Thoracic aorta (tissue), 2 donors: ENCODE measurements around the gene CEP112. TPM values are rescaled to one million over a fixed set of nuclear protein-coding genes. Genes with fewer than 3 reads are reported as not detected.

Experiments used
- ATAC-seq: fragments of 150-250 bp; one replicate; pipeline ENCODE4 v1.8.0; 2017; ENCODE audit warnings: low read depth; ENCODE audit not compliant: insufficient number of reproducible peaks, low FRiP score
- DNase-seq: peaks from one replicate; pipeline ENCODE4 v3.0.0-alpha.2; 2020; ENCODE audit warnings: low spot score
- H3K27ac ChIP-seq, 2 donors: fragments of 200-600 bp; sonication (generic); 1 replicate in 1 of 2; 2 replicates in 1 of 2; pipeline ENCODE4 v1.5.1; 2016; ENCODE audit warnings: mild to moderate bottlenecking in 2 of 2, moderate library complexity in 2 of 2
- H3K27me3 ChIP-seq: fragments of 200-600 bp; sonication (generic); replicated peaks from 2 replicates; pipeline ENCODE4 v1.6.0; 2016; ENCODE audit warnings: mild to moderate bottlenecking; ENCODE audit not compliant: insufficient read depth
- H3K36me3 ChIP-seq: fragments of 200-600 bp; sonication (generic); one replicate; pipeline ENCODE4 v1.5.1; 2016
- H3K4me1 ChIP-seq, 2 donors: fragments of 200-600 bp; sonication (generic); 1 replicate in 1 of 2; 2 replicates in 1 of 2; pipeline versions ENCODE4 v1.5.1 to v1.6.0; 2016; ENCODE audit warnings: low read depth in 2 of 2, mild to moderate bottlenecking in 1 of 2; ENCODE audit not compliant: control insufficient read depth in 1 of 2
- H3K4me3 ChIP-seq: fragments of 200-600 bp; sonication (generic); 2 replicates; pipeline ENCODE4 v1.5.1; 2016; ENCODE audit warnings: mild to moderate bottlenecking
- H3K9me3 ChIP-seq: fragments of 200-600 bp; sonication (generic); 2 replicates; pipeline ENCODE4 v1.5.1; 2016
- CTCF ChIP-seq: fragments of 200-600 bp; sonication (generic); IDR thresholded peaks from one replicate; pipeline ENCODE4 v1.5.1; 2019; ENCODE audit warnings: antibody characterized with exemption
- total RNA-seq, 2 donors: library from RNA; depleted of rRNA; stranded (reverse); fragments of >200 nt; gene quantifications; one replicate each; pipeline versions ENCODE4 v1.1.0 to v1.2.3, GENCODE V29; 2016

CEP112 gene
- total RNA-seq, 2 donors from 2014 or later, result 13.4 to 19.0 TPM

- no peak for DNase-seq
- Histone ChIP-seq H3K9me3 (no peaks in the 10 kb centered on the region), H3K36me3 (no peaks in the 10 kb centered on the region), H3K27ac (no peak overlapping the region), H3K4me3 (no peak overlapping the region), H3K4me1 (no peaks in the 10 kb centered on the region), H3K27me3 (no peaks in the 10 kb centered on the region)
- ATAC-seq, result no peak
- TF ChIP-seq CTCF, result no peak
Observed at GRCh38 chr17:65677932-65678331, 514.0 kb downstream of the CEP112 start.

DNA sequence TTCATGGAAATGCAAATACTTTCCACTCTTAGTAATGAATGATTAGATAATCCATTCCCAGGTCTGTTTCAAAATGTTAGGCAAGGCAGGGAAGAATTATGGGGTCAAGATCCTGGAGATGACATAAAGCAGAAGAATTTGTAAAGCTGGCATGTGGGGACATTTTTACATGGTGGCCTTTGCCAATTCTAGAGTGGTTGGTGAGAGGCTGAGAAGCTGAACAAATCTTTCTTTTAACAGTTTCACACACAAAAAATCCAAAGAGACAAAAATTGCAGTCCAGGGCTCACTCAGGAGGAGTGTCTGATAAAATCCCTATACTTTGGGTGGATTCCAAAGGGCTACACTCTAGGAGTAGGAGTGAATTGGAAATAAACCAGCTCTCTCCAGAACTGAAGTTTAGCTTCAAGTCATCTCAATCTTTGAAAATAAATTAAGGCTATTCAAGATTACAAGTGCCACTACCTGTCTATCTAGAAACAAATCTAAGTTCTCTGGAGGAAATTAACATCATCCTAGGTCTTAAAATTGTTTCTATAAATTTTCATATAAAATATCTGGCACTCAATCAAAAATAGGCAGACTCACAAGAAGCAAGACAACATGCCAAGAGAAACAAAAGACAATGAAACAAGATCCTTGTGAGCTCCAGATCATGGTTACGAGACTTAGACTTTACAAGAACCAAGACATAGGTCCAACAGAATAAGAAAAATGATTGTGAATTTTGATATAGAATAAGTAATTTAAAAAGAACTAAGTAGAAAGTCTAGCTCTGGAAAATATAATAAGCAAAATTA, 517.5 kb downstream of the CEP112 start:
- ATAC-seq (no peak), DNase-seq (no peak)
- Histone ChIP-seq H3K4me1 (no peaks in the 10 kb centered on the region), H3K4me3 (no peak overlapping the region), H3K27ac (no peak overlapping the region), H3K9me3 (no peaks in the 10 kb centered on the region), H3K27me3 (no peaks in the 10 kb centered on the region), H3K36me3 (no peaks in the 10 kb centered on the region)
- TF ChIP-seq CTCF, result no peak

DNA sequence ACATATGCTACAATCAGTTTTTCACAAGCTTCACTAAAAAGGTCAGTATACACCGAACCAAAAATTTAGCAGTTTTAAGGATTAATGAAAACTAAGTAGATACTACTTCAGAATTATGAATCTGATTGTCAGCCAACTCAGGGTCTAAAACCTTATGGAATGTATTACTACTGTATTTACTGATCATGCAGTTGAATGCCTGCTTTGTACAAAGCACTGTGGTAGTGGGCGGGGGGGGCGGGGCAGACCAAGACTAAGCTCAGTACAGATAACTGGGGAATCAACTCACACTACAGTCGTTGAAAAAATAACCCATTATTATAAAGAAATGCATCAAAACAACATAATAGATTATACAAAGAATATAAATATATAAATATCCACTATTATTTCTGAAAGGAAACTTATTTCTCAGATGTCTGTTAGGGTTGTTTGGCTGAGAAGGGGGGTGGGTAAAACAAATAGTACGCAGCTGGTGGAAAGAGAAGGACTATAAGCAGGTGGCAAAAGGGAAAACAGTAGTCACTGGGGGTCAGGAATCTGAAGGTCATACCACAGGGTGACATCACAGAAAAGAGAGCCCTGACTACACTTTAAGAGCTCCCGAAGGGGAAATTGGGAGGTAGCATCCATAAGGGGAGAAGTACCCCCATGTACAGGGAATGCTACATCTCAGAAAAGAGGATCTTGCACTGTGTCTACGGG, 521.1 kb downstream of the CEP112 start:
- TF ChIP-seq CTCF, result no peak
- Histone ChIP-seq H3K4me3 (no peak overlapping the region), H3K4me1 (no peaks in the 10 kb centered on the region), H3K27me3 (no peaks in the 10 kb centered on the region), H3K9me3 (no peaks in the 10 kb centered on the region), H3K27ac (no peak overlapping the region), H3K36me3 (no peaks in the 10 kb centered on the region)
- ATAC-seq (no peak), DNase-seq (no peak)

GRCh38 chr17:65668211-65668610, 523.7 kb downstream of the CEP112 start:
- Histone ChIP-seq H3K4me1 (no peaks in the 10 kb centered on the region), H3K9me3 (no peaks in the 10 kb centered on the region), H3K36me3 (no peaks in the 10 kb centered on the region), H3K27me3 (no peaks in the 10 kb centered on the region), H3K4me3 (no peak overlapping the region), H3K27ac (no peak overlapping the region)
- TF ChIP-seq CTCF, result no peak
- DNase-seq, result no peak
- ATAC-seq, result no peak

- no peak overlapping the region for H3K4me3 ChIP-seq
- ATAC-seq, result no peak
- DNase-seq, result no peak
- H3K9me3 ChIP-seq, result no peaks in the 10 kb centered on the region
- no peaks in the 10 kb centered on the region for H3K36me3 ChIP-seq
- no peak for TF ChIP-seq CTCF
- H3K4me1 ChIP-seq, result no peaks in the 10 kb centered on the region
- no peaks in the 10 kb centered on the region for H3K27me3 ChIP-seq
- H3K27ac ChIP-seq, result no peak overlapping the region
Observed at GRCh38 chr17:65667656-65668055, 524.3 kb downstream of the CEP112 start.
